ENCODE measurements around the gene PPP2R2B.

PPP2R2B gene

DNA sequence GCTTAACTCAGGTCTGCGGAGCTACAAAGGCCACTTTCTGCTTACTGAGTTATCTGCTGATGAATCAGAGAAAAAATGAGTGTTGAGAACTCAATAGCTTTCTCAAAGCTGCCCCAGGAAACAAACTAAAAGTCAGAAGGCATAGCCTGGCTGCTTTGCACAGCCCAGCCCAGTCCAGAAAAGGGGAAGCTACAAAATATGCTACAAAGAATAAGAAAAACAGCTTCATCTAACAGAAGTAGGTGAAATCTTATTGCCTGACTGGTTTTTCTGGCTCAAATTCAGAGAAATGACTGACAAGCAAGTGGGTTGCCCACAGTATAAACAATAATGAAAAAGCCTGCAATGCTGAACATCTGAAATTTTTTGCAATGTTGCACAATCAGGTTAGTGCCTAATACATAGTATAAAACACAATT lies 156.2 kb downstream of the PPP2R2B start:
- TF ChIP-seq, protein P1, sequence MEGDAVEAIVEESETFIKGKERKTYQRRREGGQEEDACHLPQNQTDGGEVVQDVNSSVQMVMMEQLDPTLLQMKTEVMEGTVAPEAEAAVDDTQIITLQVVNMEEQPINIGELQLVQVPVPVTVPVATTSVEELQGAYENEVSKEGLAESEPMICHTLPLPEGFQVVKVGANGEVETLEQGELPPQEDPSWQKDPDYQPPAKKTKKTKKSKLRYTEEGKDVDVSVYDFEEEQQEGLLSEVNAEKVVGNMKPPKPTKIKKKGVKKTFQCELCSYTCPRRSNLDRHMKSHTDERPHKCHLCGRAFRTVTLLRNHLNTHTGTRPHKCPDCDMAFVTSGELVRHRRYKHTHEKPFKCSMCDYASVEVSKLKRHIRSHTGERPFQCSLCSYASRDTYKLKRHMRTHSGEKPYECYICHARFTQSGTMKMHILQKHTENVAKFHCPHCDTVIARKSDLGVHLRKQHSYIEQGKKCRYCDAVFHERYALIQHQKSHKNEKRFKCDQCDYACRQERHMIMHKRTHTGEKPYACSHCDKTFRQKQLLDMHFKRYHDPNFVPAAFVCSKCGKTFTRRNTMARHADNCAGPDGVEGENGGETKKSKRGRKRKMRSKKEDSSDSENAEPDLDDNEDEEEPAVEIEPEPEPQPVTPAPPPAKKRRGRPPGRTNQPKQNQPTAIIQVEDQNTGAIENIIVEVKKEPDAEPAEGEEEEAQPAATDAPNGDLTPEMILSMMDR (IDR thresholded peaks at IDR 0.05) = no peak

DNA sequence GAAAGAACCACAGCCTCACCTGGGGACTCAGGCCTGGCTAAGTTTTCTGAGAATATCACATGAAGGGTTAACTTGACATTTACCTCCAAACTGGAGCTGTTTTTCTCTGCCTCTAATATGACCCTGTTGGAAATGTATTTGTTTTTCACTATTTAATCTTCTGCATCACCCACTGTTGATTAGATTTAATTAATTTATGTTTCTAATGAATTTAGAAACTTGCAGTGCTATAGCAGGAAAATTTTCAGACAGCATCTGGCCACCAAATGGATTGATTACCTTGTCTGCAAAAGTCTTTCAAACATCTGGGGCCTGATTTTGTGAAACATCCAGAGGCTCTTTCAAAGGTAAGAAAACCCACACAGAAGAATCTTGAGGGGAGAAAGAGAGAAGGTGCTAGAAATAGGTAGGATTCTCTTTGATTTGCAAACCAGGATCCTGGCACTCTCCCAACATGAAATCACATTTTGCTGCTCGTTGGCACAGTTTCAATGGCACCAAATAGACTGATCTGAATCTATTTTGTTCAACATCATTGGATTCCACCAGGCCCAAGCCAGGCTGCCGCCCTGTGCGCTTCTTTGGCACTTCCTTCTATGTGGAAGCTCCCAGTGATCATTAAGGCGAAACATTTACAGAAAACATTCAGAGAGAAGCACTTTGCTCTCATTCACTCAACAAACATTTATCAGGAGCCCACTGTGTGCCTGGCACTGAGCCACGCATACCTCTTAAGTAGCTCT lies 157.3 kb downstream of the PPP2R2B start:
- TF ChIP-seq, protein P1 (IDR thresholded peaks at IDR 0.05) = no peak

DNA sequence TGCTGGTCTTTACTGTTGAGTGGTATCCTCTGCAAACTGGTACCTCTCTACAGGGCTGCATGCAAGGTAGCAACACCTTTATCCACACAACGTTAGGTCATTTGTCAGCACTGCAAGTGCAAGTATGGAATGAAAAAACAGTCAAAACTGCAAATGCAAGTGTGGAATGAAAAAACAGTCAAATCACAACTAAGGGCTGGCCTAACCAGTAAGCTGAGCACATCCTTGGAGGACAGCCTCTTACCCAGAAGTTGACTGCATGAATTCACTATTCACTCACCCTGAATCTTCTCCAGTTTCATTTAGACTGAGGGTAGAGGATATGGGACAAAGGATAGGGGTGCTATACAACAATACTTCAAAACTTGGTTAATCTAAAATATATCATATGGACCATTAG lies 158.4 kb downstream of the PPP2R2B start:
- TF ChIP-seq, protein P1 (IDR thresholded peaks at IDR 0.05) = no peak

DNA sequence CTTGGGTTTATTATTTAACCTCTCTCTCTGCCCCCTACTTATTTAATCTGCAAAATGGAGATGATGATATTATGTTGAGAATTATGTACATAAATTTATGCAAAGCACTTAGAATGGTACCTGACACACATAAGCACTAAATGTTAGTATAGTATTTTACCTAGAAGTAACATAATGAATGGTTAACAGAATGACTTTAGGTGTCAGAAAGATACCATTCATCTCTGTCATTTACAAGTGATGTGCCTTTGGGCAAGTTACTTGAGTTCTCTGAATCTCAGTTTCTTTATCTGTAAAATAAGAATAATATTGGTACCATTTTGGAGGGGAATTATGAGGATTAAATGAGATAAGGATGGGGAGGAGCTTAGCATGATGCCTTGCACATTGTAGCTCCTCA lies 159.4 kb downstream of the PPP2R2B start:
- TF ChIP-seq, protein P1 (IDR thresholded peaks at IDR 0.05) = no peak

DNA sequence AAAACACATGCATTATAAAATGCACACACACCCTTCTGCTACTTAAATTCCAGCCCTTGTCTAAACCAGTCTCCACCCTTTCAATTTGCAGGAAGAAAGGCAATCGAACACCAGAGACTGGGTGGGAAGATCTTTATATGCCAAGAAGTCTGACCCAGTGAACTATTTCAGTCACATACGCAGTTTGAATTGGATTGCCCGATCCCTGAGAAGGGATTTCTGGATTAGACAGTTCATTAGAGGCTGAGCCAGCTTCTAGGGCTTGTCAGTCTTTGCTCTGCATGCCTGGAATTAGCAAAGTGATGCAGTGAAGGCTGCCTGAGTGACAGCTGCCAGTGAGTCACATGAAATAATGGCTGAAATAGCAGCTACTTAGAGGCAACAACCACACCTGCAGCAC lies 159.9 kb downstream of the PPP2R2B start:
- TF ChIP-seq, protein P1 (IDR thresholded peaks at IDR 0.05) = no peak

DNA sequence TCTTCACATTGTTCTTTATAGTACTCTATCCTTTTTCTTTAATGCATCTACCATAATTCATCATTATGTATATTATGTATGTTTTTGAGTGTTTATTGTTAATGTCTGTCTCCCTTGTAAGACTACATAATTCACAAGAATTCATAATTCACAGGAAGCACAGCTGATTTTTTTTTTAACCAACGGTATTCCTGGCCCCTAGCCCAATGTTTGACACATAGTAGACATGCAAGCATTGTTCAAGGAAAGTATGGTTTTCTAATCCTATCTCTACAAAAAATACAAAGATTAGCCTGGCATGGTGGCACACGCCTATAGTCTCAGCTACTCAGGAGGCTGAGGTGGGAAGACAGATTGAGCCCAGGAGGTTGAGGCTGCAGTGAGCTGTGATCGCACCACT lies 160.6 kb downstream of the PPP2R2B start:
- TF ChIP-seq, protein P1 (IDR thresholded peaks at IDR 0.05) = no peak

DNA sequence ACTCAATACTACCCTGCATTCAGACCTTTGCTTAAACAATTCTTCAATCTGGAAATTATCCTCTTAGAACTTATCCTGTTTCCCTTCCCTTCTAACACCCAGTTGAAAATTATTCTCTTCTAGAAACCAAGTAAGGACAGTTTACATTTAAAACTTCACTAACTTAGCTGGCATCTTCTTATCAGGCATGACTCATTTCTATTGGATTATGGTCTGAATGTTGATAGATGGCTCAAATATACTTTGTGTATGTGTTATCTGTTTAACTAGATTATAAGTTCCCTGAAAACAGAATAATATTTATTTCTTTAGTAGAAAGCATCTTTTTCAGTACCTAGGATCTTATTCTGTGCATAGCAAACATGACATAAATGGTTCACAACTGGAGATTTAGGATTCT lies 161.9 kb downstream of the PPP2R2B start:
- TF ChIP-seq, protein P1 (IDR thresholded peaks at IDR 0.05) = no peak

DNA sequence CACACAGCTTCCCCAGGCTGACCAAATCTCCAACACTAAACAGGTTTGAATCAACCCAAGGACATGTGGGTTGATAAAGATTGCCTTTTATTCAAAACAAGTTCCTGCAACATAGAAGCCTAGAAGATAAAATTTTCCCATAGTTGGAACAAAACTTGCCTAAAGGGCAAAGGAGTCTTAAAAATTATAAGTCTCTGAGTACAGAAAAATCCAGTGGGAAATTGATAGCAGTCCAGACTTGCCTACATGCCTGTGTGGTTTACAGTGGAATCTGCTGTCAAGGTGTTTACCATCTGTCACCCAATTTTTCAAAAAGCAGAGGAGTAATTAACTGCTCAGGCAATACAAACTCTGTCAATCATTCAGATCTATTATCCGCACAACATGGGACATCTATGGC lies 168.2 kb downstream of the PPP2R2B start:
- TF ChIP-seq, protein P1 (IDR thresholded peaks at IDR 0.05) = no peak

All from LNCAP (cell line).